Transverse colon (tissue), 4 donors: Measurements from ENCODE around the gene SCAMP4.

Experiments used
- POLR2AphosphoS5 ChIP-seq, 3 donors: sonication (generic); formaldehyde crosslinking; IDR thresholded peaks; one replicate each; pipeline ENCODE4 v1.6.1; 2016; ENCODE audit warnings: antibody characterized with exemption in 3 of 3
- TF ChIP-seq, protein P1 (sequence below), 5 experiments: fragments of 200-600 bp in 3 of 5; fragments of 450-650 bp in 2 of 5; sonication (generic) in 3 of 5; IDR thresholded peaks; 1 replicate in 2 of 5; 2 replicates in 3 of 5; pipeline ENCODE4 v1.5.1; 2016 to 2017; ENCODE audit warnings: antibody characterized with exemption in 5 of 5, inconsistent platforms in 3 of 5, mild to moderate bottlenecking in 2 of 5, moderate library complexity in 1 of 5

DNA sequence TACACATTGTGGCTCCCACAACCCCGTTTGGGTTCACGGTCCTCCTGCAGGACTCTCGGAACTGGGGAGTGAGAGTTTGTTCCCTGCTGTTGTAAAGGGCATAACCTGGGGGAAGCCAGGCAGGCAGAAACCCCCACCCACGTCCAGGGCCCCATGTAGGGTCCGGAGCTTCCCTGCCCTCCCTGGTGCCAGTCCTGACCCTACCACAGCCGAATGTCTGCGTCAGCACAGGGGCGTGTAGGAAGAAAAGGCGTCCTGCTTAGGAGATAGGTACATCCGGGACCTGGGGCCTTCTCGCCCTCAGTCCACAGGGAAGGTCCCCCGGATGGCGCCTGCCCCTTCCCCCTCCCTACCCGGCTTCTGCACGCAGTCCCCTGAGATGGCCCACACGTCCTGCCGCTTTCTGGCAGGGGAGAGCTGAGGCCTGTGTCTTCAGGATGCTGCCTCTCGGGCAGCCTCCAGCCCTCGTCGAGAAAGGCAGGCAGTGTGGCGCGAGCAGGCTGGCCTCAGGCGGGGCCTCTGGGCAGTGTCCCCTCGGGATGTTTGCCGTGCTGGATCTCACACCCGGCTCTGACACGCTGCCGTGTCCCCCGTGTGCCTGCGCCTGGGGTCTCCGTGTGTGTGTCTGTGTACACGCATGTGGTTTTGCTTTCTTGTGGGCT lies 54.9 kb downstream of the SCAMP4 start:
- TF ChIP-seq, protein P1, sequence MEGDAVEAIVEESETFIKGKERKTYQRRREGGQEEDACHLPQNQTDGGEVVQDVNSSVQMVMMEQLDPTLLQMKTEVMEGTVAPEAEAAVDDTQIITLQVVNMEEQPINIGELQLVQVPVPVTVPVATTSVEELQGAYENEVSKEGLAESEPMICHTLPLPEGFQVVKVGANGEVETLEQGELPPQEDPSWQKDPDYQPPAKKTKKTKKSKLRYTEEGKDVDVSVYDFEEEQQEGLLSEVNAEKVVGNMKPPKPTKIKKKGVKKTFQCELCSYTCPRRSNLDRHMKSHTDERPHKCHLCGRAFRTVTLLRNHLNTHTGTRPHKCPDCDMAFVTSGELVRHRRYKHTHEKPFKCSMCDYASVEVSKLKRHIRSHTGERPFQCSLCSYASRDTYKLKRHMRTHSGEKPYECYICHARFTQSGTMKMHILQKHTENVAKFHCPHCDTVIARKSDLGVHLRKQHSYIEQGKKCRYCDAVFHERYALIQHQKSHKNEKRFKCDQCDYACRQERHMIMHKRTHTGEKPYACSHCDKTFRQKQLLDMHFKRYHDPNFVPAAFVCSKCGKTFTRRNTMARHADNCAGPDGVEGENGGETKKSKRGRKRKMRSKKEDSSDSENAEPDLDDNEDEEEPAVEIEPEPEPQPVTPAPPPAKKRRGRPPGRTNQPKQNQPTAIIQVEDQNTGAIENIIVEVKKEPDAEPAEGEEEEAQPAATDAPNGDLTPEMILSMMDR (IDR thresholded peaks at IDR 0.05): no peak
- TF ChIP-seq POLR2AphosphoS5 (IDR thresholded peaks at IDR 0.05): no peak
